PFSK-1 (cell line): ENCODE data around the gene NCBP2L.

Experiments
- FOXP2 ChIP-seq: optimal IDR thresholded peaks from 2 replicates; pipeline ENCODE3; 2011; ENCODE audit warnings: borderline replicate concordance, control low read depth, inconsistent platforms; ENCODE audit not compliant: insufficient read depth; ENCODE audit errors: extremely low read length, extremely low read depth
- POLR2AphosphoS5 ChIP-seq: IDR thresholded peaks from 2 replicates; pipeline ENCODE4 v1.6.1; 2012; ENCODE audit warnings: low read depth, mild to moderate bottlenecking, control low read depth, low read length, moderate library complexity
- SIN3A ChIP-seq: IDR thresholded peaks from 2 replicates; pipeline ENCODE4 v1.6.1; 2012; ENCODE audit warnings: mild to moderate bottlenecking, low read length, moderate library complexity, borderline replicate concordance; ENCODE audit not compliant: insufficient read depth
- TAF1 ChIP-seq: IDR thresholded peaks from 2 replicates; pipeline ENCODE4 v1.6.1; 2012; ENCODE audit warnings: low read length, control low read depth, borderline replicate concordance; ENCODE audit not compliant: insufficient read depth
- TF ChIP-seq, protein P1 (sequence below), 2 experiments: IDR thresholded peaks; 2 replicates each; pipeline versions ENCODE4 v1.6.1 to v1.8.0; 2011 to 2012; ENCODE audit warnings: low read depth in 2 of 2, low read length in 2 of 2, control low read depth in 1 of 2, inconsistent platforms in 1 of 2, mild to moderate bottlenecking in 1 of 2, moderate library complexity in 1 of 2; ENCODE audit not compliant: insufficient read depth in 1 of 2

NCBP2L gene

DNA sequence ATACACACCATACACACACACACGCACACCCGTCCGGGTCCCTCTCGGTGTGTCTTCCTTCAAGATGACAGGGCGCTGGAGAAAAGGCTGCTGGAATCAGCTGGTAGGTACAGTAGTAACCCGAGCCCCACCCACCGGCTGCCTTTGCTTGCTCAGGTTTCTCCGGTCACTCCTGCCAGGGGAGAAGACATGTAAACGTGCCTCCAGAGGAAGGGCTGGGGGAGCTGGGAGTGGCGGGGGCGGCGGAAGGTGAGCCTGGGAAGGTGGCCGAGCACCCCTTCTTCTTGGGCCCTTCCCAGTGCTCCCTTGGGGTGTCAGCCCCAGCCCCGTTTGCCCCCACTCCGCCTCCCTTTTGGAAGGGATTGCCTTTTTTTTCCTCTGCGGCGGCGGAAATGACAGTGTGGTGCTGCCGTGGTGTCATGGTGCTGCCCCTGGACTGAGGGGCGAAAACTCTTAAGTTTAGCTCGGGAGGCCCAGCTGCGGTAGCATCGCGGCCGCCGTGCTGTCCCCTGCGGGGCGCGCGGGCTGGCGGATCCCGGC lies 48.2 kb downstream of the NCBP2L start, which contains the start of gene MID2:
MID2 (plus strand) TSS at position 169 of the 540 bp plus-strand sequence. CDS start 561 bp downstream, outside the sequence.
- TF ChIP-seq TAF1: no peak
- TF ChIP-seq SIN3A: no peak
- no peak for TF ChIP-seq POLR2AphosphoS5
- no peak for TF ChIP-seq FOXP2
- TF ChIP-seq, protein P1, sequence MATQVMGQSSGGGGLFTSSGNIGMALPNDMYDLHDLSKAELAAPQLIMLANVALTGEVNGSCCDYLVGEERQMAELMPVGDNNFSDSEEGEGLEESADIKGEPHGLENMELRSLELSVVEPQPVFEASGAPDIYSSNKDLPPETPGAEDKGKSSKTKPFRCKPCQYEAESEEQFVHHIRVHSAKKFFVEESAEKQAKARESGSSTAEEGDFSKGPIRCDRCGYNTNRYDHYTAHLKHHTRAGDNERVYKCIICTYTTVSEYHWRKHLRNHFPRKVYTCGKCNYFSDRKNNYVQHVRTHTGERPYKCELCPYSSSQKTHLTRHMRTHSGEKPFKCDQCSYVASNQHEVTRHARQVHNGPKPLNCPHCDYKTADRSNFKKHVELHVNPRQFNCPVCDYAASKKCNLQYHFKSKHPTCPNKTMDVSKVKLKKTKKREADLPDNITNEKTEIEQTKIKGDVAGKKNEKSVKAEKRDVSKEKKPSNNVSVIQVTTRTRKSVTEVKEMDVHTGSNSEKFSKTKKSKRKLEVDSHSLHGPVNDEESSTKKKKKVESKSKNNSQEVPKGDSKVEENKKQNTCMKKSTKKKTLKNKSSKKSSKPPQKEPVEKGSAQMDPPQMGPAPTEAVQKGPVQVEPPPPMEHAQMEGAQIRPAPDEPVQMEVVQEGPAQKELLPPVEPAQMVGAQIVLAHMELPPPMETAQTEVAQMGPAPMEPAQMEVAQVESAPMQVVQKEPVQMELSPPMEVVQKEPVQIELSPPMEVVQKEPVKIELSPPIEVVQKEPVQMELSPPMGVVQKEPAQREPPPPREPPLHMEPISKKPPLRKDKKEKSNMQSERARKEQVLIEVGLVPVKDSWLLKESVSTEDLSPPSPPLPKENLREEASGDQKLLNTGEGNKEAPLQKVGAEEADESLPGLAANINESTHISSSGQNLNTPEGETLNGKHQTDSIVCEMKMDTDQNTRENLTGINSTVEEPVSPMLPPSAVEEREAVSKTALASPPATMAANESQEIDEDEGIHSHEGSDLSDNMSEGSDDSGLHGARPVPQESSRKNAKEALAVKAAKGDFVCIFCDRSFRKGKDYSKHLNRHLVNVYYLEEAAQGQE (IDR thresholded peaks at IDR 0.05; ENCODE audit: insufficient read depth in 1 of 2, low read depth in 2 of 2, low read length in 2 of 2): no peak

DNA sequence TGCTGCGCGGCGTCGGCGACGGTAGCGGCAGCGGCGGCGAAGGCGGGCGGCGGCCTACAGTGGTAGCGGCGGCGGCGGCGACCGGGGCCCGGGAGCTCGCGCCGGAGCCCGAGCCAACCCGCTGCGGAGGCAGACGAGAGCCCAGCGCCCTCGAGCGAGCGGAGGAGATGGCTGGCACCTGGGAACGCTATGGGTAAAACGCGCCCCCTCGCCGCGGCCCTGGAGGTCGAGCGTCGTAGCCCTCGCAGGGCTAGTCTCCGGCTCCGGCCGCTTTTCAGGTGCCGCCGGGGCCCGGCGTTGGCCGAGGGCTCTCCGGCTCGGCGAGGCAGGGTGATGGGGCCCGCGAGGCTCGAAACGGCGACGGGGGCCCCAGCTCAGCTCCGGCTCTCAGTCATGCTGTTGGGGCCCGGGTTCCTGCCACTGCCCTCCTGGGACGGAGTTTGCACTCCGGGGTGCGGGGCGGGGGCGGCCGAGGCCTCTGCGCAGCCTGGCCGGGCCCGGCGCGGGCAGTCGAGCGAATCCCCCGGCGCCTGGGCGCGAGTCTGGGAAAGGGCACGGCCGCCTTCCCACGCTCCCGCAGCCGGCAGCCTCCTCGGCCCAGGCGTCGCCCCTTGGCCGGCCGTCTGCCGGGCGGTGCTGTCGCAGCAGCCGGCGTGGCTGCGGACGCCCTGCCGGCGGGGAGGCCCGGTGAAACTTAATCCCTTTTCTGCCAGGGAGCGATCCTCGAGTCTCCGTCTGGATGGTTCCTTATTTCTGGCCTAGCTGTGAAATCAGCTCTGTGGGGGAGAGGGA lies 48.9 kb downstream of the NCBP2L start:
- TF ChIP-seq TAF1: no peak

DNA sequence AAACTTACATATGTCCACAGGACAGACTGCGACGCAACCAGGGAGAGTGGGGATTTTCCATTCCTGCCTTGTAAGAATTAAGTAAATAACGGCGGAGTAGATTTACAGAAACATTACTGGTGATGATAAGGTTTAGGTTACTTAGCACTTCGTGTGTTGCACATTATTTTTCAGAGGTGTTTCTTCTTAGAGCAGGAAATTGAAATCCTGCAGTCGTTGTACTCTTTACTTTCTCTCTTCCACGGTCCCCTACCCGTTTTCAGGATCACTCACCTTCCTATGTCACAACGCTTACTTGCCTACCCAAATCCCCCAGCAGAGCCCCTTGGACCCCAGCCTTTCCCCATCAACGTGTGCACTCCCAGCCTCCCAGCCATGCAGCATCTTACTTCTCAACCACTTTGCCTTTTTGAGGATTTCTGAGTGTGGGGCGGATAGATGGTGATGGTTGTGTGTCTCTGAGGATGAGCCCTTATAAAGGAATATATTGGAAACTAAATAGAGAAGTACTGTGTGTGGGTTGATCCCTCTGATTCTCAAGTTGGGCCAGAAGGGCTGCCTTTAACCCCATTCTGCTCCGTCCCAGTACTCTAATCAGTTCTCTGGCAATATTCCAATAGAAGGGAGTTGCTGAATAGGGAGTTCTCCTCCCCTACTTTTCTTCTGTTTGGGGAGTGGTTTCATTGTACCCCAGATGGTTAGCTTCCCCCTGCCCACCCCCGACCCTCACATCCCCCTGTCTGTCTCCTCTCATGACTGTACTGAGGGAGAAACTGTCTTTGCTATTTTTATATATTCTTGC lies 49.7 kb downstream of the NCBP2L start:
- no peak for TF ChIP-seq POLR2AphosphoS5
- TF ChIP-seq TAF1: no peak
- TF ChIP-seq, protein P1 (IDR thresholded peaks at IDR 0.05; ENCODE audit: insufficient read depth in 1 of 2, low read depth in 2 of 2, low read length in 2 of 2): no peak
- no peak for TF ChIP-seq FOXP2
- TF ChIP-seq SIN3A: no peak

DNA sequence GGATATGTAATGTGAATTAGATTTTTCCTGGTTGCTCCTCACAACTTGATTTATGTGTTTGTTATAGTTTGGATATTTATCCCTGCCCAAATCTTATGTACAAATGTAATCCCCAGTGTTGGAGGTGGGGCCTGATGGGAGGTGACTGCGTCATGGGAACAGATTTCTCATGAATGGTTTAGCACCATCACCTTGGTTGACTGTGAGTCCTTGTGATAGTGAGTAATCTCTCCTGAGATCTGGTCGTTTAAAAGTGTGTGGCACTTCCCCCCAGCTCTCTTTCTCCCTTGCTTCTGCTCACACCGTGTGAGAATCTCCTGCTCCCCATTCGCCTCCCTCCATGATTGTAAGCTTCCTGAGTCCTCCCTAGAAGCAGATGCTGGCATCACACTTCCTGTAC lies 50.3 kb downstream of the NCBP2L start:
- no peak for TF ChIP-seq SIN3A
- no peak for TF ChIP-seq TAF1
- TF ChIP-seq FOXP2: no peak
- TF ChIP-seq, protein P1 (IDR thresholded peaks at IDR 0.05; ENCODE audit: insufficient read depth in 1 of 2, low read depth in 2 of 2, low read length in 2 of 2): no peak
- no peak for TF ChIP-seq POLR2AphosphoS5

DNA sequence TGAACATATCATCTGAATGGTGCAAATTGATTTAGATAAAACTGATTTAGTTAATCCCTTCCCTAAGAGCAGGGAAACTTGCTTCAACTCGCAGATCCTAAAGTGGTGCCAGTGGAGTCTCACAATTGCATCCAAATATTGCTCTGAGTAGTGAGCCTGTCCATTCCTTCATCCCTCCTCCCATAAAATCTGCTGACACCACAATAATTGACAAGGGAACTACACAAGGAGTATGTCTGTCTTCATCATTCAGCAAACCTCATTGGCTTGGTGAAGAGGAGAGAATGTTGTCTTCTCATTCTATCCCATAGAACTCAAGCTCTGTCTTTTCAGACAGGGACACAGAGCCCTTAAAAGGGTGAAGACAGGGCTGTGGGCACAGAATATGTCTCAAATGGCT lies 52.3 kb downstream of the NCBP2L start:
- TF ChIP-seq POLR2AphosphoS5: no peak
- no peak for TF ChIP-seq TAF1
- TF ChIP-seq, protein P1 (IDR thresholded peaks at IDR 0.05; ENCODE audit: insufficient read depth in 1 of 2, low read depth in 2 of 2, low read length in 2 of 2): no peak
- TF ChIP-seq FOXP2: no peak
- no peak for TF ChIP-seq SIN3A
